Activated CD4-positive, alpha-beta T cell treated with anti-CD3 and anti-CD28 coated beads, Interleukin-2, amount 50 U/mL, for 16 hours (primary cell): ENCODE measurements around the gene HSPA1L.
"Not testable (repeated sequence)": the region's sequence is repeated elsewhere in the genome, so short reads cannot be mapped to it uniquely, and the experiment has no call there.

Source experiments
- DNase-seq: peaks from one replicate; pipeline ENCODE4 v3.0.0-alpha.2; 2020

Gene HSPA1L

DNA sequence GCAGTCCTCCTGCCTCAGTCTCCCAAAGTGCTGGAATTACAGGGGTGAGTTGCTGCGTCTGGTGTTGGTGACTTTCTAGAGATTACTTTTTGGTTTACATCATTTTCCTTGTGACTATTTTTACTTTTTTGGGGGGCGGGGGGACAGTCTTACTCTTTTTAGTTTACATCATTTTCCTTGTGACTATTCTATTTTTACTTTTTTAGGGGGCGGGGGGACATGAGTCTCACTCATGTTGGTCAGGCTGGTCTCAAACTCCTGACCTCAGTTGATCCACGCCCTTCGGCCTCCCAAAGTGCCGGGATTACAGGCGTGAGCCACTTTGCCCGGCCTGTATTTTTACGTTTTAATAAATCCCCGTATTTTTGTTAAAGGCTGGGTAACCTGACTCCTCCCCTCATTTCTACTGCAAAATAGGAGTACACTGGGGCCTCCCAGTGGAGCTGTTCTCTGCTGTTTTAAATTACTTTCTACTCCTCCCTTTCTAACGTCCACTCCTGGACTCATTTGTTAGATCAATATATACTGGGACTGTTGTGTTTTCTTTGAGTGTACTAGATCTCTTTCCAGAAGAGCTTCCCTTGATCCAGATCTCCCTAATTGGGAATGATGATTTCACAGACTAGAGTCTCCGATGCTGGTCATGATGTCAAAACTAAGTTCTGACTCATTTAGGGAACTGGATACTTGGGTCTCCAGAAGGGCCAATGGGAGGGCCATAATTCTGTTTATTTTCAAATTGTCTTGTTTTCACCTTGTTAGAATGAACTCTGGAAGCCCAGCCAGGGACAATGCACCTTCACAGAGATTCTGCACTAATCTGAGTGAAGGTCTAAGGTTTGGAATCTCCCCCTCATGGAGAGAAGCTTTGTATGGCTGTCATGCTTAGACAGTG is 21.6 kb upstream of the HSPA1L start:
- DNase-seq, result no peak

DNA sequence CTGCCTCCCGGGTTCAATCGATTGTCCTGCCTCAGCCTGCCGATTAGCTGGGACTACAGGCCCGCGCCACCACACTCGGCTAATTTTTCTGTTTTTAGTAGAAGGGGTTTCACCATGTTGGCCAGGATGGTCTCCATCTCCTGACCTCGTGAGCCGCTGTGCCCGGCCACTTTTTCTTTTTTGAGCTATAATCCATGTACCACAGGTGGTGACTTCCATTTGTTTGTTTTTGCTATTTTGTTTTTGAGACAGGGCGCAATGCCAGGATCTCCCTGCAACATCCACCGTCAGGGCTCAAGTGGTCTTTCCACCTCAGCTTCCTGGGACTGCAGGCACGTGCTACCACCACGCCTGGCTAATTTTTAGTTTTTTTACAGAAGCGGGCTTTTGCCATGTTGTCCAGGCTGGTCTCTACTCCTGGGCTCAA is 21.0 kb upstream of the HSPA1L start:
- DNase-seq, result no peak

DNA sequence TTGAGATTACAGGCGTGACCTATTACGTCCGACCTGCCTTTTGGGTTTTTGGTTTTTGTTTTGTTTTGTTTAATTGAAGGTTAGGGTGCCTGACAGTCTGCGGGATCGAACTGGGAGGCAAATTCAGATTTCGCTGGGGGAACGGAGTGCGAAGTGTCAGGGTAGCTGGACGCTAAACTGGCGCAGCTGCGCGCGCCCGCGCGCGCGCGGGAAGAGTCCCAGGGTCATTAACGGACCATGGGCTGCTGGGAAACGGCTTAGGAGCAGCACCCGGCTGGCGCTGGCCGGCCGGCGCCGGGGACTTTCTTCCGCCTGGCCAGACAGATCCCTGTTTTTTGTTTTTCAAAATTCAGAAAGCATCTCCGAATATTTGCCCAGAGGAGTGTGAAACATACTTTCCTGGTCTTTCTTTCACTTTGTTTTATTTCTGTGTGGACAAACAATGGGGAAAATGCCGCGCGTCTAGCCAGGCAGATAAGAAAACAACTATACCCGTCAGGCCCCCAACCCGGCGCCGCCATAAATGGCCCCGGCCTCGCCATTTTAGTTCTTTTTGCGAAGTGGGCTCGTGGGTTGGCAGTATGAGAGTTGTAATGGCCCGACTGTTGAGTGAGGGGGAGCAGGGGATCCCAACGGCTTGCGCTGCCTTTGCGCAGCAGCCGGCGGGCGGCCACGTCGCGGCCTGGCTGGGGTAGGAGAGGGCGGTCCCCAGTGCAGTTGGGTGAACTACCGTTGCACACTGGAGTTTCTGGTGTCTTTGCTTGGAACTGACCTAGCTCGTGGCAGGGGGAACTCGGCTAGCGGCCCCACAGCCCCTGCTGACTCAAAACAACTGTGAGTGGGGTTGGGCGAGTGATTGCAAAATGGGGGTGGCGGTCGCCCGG is 19.5 kb upstream of the HSPA1L start:
- peak; percentile 87 for DNase-seq

DNA sequence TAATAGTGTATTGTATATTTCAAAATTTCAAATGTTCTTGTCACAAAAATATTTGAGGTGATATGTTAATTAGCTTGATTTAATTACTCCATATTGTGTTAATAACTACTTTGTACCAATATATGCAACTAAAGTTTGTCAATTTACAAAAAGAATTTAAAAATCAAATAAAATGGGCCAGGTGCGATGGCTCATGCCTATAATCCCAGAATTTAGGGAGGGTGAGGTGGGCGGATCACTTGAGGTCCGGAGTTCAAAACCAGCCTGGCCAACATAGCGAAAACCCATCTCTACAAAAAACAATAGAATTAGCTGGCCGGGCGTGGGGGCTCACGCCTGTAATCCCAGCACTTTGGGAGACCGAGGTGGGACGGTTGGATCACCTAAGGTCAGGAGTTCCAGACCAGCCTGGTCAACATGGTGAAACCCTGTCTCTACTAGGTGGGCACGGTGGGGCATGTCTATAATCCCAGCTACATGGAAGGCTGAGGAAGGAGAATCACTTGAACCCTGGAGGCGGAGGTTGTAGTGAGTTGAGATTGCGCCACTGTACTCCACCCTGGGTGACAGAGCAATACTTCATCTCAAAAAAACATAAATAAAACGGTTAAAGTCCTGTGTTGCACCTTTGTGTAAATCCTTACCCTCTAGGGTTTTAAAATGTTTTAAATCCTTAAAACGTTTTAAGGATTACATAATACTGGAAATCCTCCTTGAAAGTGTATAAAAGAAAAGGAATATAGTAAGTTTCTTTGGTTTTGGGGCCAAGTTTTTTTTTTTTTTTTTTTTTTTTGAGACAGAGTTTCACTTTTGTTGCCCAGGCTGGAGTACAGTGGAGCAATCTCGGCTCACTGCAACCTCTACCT is 16.5 kb upstream of the HSPA1L start:
- DNase-seq, result no peak

DNA sequence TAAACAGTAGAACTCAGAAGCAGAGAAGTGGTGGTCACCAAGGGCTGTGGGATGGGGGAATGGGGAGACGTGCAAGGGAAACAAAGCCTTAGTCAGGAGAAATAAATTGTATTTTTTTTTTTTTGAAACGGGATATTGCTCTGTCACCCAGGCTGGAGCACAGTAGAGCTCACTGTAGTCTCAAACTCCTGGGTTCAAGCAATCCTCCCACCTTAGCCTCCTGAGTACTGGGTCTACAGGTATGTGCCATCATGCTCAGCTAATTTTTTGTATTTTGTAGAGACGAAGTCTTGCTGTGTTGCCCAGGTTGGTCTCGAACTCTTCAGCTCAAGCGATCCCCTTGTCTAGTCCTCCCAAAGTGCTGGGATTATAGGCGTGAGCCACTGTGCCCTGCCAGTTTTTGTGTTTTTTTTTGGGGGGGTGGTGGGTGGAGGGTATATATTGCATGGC is 15.8 kb upstream of the HSPA1L start:
- DNase-seq, result no peak

DNA sequence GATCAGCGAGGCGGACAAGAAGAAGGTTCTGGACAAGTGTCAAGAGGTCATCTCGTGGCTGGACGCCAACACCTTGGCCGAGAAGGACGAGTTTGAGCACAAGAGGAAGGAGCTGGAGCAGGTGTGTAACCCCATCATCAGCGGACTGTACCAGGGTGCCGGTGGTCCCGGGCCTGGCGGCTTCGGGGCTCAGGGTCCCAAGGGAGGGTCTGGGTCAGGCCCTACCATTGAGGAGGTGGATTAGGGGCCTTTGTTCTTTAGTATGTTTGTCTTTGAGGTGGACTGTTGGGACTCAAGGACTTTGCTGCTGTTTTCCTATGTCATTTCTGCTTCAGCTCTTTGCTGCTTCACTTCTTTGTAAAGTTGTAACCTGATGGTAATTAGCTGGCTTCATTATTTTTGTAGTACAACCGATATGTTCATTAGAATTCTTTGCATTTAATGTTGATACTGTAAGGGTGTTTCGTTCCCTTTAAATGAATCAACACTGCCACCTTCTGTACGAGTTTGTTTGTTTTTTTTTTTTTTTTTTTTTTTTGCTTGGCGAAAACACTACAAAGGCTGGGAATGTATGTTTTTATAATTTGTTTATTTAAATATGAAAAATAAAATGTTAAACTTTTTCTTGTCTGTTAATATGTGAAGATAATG is 14.7 kb upstream of the HSPA1L start:
- DNase-seq, result no peak

DNA sequence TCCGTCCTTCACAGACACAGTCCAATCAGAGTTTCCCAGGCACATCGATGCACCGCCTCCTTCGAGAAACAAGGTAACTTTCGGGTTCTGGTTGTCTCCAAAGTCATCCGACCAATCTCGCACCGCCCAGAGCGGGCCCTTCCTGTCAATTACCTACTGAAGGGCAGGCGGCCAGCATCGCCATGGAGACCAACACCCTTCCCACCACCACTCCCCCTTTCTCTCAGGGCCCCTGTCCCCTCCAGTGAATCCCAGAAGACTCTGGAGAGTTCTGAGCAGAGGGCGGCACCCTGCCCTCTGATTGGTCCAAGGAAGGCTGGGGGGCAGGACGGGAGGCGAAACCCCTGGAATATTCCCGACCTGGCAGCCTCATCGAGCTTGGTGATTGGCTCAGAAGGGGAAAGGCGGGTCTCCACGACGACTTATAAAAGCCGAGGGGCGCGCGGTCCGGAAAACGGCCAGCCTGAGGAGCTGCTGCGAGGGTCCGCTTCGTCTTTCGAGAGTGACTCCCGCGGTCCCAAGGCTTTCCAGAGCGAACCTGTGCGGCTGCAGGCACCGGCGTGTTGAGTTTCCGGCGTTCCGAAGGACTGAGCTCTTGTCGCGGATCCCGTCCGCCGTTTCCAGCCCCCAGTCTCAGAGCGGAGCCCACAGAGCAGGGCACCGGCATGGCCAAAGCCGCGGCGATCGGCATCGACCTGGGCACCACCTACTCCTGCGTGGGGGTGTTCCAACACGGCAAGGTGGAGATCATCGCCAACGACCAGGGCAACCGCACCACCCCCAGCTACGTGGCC is 12.4 kb upstream of the HSPA1L start, which contains the start of gene HSPA1B:
Gene HSPA1B, plus strand, starts transcription at position 453 of the 794 bp plus-strand sequence. Its CDS starts 213 bp downstream, at position 666.
- DNase-seq, result peak; percentile 99

DNA sequence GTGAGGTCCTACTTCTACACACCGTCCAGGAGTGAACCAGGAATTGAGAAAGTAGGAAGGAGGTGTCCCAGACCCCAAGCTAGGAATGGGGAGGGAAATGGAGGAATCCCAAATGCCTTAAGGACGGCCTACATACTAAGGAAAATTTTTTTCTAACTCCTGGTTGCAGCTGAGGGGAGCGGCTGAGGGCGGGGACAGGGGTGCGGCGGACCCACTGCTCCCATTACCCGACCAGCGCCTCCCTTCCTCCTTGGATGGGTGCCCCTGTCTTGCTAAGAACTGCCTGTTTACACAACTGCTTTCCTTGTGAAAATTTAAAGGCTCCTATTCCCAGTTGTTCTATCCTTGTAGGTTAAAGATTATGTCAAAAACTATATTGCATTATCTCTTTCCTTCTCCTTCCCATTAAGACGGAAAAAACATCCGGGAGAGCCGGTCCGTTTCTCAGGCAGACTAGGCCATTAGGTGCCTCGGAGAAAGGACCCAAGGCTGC is 11.8 kb upstream of the HSPA1L start:
- DNase-seq, result peak; percentile 62

DNA sequence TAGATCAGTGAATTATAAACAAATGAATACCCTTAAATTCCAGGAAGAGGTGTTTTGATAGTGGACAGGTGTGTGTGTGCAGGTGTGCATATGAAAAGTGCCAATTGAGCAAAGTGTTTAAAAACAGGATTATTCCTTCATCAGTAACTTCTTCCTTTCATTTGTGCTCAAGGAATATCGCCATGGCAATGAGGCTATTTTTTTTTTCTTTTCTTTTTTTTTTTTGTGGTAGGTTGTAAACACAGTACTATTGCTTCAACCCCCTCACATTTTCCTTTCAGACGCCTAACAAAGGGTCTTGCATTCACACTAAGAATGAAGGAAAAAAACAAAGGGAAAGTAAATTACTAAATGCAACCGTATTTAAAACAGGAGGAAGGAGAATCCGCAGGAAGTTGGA is 10.5 kb upstream of the HSPA1L start:
- no peak for DNase-seq

DNA sequence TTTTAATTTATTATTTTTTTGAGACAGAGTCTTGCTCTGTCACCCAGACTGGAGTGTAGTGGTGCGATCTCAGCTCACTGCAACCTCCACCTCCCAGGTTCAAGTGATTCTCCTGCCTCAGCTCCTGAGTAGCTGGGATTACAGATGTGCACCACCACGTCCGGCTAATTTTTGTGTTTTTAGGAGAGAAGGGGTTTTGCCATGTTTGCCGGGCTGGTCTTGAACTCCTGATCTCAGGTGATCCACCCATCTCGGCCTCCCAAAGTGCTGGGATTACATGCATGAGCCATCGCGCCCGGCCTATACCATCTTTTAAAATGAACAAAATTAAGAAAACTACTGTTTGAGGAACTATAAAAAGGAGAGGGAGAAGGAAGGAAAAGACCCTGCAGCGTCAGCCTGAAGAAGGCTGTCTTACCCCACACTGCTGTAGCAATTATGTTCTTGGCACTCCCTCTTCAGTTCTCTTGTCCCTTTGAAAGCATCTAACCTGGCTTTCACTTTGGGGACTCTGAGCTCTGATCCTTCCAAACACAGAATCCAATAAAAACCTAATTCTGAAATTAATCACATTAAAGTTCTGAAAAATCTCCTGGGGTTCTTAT is 8.6 kb upstream of the HSPA1L start:
- not testable (repeated sequence) for DNase-seq

DNA sequence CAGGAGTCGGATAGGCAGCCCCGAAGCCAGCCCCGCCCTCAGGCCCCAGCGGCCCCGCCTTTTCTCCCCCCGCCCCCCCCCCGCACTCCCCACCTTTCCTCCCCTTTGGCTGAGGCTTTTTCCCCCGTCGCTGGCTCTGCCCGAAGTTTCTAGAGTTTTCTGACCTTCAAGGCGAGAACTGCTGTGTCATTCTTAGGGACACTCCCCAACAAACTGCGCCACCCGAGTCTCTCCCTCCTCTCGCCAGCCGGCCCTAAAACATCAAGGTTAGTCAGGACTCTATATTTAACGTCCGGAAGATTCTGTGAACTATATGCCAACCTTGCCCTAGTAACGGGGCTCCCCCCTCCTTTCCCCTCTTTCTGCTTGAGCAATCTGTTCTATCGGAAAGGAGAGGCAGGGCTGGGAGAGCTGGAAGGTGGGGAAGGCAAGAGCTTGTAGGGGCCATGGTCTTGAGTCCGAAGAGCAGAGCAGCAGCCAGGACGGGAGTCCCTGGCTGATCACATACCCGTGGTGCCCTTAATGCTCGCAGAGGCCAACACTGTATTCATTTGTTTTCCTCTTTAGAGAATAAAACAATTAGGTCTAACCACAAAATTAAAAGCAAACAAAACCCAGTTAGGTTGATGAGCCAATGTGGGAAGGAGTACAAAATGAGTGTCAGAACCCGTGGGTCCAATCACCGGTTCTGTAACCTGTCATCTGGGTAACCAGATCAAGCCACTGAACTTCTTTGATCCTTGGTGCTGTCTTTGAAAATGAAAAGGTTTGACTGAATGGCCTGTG is 7.1 kb upstream of the HSPA1L start:
- DNase-seq, result peak; percentile 84

DNA sequence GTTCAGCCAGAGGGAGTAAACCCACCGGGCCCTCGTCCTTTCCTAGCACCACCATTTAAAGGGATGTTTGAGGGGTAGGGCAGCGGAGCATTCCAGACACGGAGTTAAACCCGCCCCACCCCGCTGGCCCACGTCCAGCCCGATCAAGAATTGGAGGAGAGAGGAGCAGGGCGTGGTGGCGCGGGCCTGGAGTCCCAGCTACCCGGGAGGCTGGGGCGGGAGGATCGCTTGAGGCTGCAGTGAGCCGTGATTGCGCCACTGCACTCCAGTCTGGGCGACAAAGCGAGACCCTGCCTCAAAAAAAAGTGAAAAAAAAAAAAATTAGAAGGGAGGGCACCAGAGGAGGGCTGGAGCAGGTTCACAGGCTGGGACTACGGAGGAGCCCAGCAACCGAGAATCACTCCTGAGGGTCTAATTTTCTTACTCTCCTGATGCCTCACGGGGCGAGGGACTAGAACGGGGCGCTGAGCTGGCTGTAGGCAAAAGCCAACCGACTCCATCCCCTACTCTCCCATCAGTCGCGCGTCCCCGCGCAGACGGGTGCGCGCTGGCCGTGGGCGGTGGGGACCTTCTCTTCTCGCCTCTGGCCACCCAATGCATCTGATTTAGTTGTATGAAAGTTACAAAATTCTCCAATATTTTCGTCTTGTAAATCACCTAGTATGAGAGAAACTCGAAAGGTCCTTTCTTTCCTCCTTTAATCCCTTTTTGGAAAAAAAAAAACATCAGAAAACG is 6.4 kb upstream of the HSPA1L start:
- peak; percentile 73 for DNase-seq

DNA sequence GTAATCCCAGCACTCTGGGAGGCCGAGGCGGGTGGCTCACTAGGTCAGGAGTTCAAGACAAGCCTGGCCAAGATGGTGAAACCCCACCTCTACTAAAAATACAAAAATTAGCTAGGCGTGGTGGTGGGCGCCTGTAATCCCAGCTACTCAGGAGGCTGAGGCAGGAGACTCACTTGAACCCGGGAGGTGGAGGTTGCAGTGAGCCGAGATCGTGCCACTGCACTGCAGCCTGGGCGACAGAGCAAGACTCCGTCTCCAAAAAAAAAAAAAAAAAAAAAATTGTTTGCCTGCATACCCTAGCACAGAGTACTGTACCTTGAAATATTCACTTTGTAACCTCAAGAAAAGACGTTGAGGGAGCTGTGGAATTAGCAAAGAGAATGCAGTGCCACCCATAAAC is 5.3 kb upstream of the HSPA1L start:
- not testable (repeated sequence) for DNase-seq

DNA sequence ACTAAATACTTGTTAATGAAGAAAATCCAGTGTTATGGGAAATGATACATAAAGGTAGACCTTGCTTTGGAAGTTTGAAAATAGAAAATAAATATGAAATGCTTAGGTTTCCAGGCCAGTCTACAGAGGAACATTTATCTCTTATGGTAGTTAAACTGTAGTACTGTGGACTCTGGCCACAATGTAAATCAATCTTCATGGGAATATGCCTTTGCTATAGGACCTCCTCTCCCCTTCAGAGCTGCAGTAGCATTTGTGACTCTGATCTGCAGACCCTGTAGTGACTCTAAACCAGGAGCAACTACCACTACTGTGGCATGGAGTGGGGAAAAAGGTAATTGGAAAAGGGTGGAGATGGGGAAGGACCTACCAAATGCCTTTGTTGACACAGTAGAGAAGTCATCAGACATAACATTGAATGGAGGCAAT is 4.8 kb upstream of the HSPA1L start:
- DNase-seq, result no peak

DNA sequence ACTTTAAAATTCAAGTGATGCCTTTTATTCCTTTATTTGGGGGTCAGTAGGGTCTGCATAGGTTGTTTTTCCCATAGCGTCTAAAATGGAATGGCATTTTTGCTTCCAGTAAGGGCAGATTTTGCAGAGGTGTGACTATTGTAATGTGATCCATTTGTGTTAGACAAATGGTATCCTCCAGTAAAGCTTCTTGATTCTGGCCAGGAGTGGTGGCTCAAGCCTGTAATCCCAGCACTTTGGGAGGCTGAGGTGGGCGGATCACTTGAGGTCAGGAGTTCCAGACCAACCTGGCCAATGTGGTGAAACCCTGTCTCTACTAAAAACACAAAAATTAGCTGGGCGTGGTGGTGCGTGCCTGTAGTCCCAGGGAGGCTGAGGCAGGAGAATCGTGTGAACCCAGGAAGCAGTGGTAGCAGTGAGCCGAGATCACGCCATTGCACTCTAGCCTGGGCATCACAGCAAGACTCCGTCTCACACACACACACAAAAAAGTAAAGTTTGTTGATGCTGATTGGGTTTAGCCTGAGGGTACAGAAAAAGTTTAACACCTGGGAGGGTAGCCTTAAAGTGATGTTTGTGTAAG is 2.9 kb upstream of the HSPA1L start:
- not testable (repeated sequence) for DNase-seq

DNA sequence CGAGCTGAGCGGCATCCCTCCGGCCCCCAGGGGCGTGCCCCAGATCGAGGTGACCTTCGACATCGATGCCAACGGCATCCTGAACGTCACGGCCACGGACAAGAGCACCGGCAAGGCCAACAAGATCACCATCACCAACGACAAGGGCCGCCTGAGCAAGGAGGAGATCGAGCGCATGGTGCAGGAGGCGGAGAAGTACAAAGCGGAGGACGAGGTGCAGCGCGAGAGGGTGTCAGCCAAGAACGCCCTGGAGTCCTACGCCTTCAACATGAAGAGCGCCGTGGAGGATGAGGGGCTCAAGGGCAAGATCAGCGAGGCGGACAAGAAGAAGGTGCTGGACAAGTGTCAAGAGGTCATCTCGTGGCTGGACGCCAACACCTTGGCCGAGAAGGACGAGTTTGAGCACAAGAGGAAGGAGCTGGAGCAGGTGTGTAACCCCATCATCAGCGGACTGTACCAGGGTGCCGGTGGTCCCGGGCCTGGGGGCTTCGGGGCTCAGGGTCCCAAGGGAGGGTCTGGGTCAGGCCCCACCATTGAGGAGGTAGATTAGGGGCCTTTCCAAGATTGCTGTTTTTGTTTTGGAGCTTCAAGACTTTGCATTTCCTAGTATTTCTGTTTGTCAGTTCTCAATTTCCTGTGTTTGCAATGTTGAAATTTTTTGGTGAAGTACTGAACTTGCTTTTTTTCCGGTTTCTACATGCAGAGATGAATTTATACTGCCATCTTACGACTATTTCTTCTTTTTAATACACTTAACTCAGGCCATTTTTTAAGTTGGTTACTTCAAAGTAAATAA is 2.2 kb upstream of the HSPA1L start:
- not testable (repeated sequence) for DNase-seq

DNA sequence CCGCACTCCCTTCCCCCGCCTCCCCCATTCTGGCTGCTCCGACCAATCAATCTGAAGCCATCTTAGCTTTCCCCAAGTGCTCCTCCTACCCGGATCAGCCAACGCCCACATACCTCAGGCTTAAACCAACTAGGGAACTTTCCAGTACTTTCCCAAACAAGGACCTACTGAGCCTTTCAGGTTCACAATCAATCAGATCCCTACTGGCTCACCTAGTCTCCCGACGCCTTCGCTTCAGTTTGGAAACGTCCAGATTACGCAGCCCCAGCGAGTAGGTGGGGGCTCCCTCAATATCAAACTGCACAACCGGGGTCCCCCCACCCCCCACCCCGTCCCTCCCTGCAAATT is 432 bp downstream of the HSPA1L start:
- DNase-seq, result peak; percentile 90

DNA sequence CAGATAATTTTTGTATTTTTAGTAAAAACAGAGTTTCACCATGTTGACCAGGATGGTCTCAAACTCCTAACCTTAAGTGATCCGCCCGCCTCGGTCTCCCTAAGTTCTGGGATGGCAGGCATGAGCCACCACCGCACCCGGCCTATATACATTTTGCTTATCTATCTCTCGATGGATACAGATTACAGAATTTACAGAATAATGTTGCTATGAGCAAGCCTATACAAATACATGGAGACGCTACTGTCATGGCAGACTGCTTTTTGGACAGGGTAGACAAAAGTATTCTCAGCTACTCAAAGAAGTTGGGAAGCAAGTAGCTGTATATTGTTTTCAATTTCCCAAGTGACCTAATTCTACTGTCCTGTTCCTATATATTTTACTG is 1.6 kb downstream of the HSPA1L start:
- no peak for DNase-seq
